PC-3 (cell line): ENCODE results near the gene BAIAP3.

Experiments used
- EZH2phosphoT487 ChIP-seq: fragments of 300-600 bp; sonication (generic); IDR thresholded peaks from 2 replicates; pipeline ENCODE4 v1.6.1; 2018; ENCODE audit warnings: mild to moderate bottlenecking, antibody characterized with exemption, low read length, borderline replicate concordance
- TF ChIP-seq, protein P1 (sequence below): fragments of 300-600 bp; sonication (generic); conservative IDR thresholded peaks from 2 replicates; pipeline ENCODE4 v1.5.1; 2017; ENCODE audit warnings: antibody characterized with exemption, low read depth, mild to moderate bottlenecking, low read length

- TF ChIP-seq, protein P1, sequence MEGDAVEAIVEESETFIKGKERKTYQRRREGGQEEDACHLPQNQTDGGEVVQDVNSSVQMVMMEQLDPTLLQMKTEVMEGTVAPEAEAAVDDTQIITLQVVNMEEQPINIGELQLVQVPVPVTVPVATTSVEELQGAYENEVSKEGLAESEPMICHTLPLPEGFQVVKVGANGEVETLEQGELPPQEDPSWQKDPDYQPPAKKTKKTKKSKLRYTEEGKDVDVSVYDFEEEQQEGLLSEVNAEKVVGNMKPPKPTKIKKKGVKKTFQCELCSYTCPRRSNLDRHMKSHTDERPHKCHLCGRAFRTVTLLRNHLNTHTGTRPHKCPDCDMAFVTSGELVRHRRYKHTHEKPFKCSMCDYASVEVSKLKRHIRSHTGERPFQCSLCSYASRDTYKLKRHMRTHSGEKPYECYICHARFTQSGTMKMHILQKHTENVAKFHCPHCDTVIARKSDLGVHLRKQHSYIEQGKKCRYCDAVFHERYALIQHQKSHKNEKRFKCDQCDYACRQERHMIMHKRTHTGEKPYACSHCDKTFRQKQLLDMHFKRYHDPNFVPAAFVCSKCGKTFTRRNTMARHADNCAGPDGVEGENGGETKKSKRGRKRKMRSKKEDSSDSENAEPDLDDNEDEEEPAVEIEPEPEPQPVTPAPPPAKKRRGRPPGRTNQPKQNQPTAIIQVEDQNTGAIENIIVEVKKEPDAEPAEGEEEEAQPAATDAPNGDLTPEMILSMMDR: no peak
- TF ChIP-seq EZH2phosphoT487: 0 out of 2 replicates have a peak, but pooled peaks have one; percentile 55
Observed at GRCh38 chr16:1379304-1380076, 46.0 kb downstream of the BAIAP3 start.
